Trophoblast cell (in vitro differentiated cells and primary cell): Measurements from ENCODE around the gene AZIN2.

ENCODE experiments used
- DNase-seq, 2 donors: peaks; one replicate each; pipeline ENCODE4 v3.0.0-alpha.2; 2016
- H2AFZ ChIP-seq: 2 replicates; pipeline ENCODE4 v1.6.1; 2013; ENCODE audit warnings: low read length, moderate library complexity, mild to moderate bottlenecking; ENCODE audit not compliant: insufficient read depth, poor library complexity
- H2AK5ac ChIP-seq: 2 replicates; pipeline ENCODE4 v1.6.1; 2013; ENCODE audit warnings: mild to moderate bottlenecking, low read length
- H2BK120ac ChIP-seq: 2 replicates; pipeline ENCODE4 v1.6.1; 2013; ENCODE audit warnings: low read length, mild to moderate bottlenecking, moderate library complexity; ENCODE audit not compliant: insufficient read depth, poor library complexity
- H2BK12ac ChIP-seq: 2 replicates; pipeline ENCODE4 v1.6.1; 2013; ENCODE audit warnings: mild to moderate bottlenecking, low read length, moderate library complexity
- H2BK5ac ChIP-seq: 2 replicates; pipeline ENCODE4 v1.6.1; 2013; ENCODE audit warnings: low read length, low read depth, moderate library complexity, mild to moderate bottlenecking; ENCODE audit not compliant: poor library complexity
- H3K14ac ChIP-seq: 2 replicates; pipeline ENCODE4 v1.6.1; 2013; ENCODE audit warnings: mild to moderate bottlenecking, low read length
- H3K18ac ChIP-seq: 2 replicates; pipeline ENCODE4 v1.6.1; 2013; ENCODE audit warnings: mild to moderate bottlenecking, low read length
- H3K23ac ChIP-seq: 2 replicates; pipeline ENCODE4 v1.6.1; 2013; ENCODE audit warnings: low read length
- H3K27ac ChIP-seq: 2 replicates; pipeline ENCODE4 v1.5.1; 2013; ENCODE audit warnings: low read depth, mild to moderate bottlenecking, inconsistent platforms, low read length, moderate library complexity
- H3K27me3 ChIP-seq: 2 replicates; pipeline ENCODE4 v1.6.1; 2013; ENCODE audit warnings: inconsistent platforms, mild to moderate bottlenecking, low read length, moderate library complexity; ENCODE audit not compliant: insufficient read depth
- H3K36me3 ChIP-seq, 2 experiments: 1 replicate in 1 of 2; 2 replicates in 1 of 2; pipeline ENCODE4 v1.6.1; 2013; ENCODE audit warnings: low read length in 2 of 2, mild to moderate bottlenecking in 2 of 2, moderate library complexity in 1 of 2; ENCODE audit not compliant: insufficient read depth in 2 of 2, control insufficient read depth in 1 of 2
- H3K4ac ChIP-seq: 2 replicates; pipeline ENCODE4 v1.6.1; 2013; ENCODE audit warnings: low read depth, mild to moderate bottlenecking, low read length, moderate library complexity
- H3K4me1 ChIP-seq, 2 experiments: 1 replicate in 1 of 2; 2 replicates in 1 of 2; pipeline ENCODE4 v1.6.1; 2013; ENCODE audit warnings: low read length in 2 of 2, mild to moderate bottlenecking in 2 of 2, moderate library complexity in 1 of 2; ENCODE audit not compliant: insufficient read depth in 2 of 2, control insufficient read depth in 1 of 2
- H3K4me2 ChIP-seq: 2 replicates; pipeline ENCODE4 v1.6.1; 2013; ENCODE audit warnings: inconsistent platforms, mild to moderate bottlenecking, low read length, moderate library complexity
- H3K4me3 ChIP-seq: 2 replicates; pipeline ENCODE4 v1.5.1; 2013; ENCODE audit warnings: mild to moderate bottlenecking, low read depth, low read length, inconsistent platforms
- H3K79me1 ChIP-seq: one replicate; pipeline ENCODE4 v1.6.1; 2013; ENCODE audit warnings: low read length
- H3K79me2 ChIP-seq: 2 replicates; pipeline ENCODE4 v1.6.1; 2013; ENCODE audit warnings: low read length, mild to moderate bottlenecking; ENCODE audit not compliant: control insufficient read depth, insufficient read depth, poor library complexity
- H3K9ac ChIP-seq: 2 replicates; pipeline ENCODE4 v1.6.1; 2013; ENCODE audit warnings: mild to moderate bottlenecking, low read length
- H3K9me3 ChIP-seq: 2 replicates; pipeline ENCODE4 v1.6.1; 2013; ENCODE audit warnings: low read depth, mild to moderate bottlenecking, control low read depth, inconsistent platforms, low read length; ENCODE audit not compliant: insufficient read depth
- H4K12ac ChIP-seq: 2 replicates; pipeline ENCODE4 v1.6.1; 2013; ENCODE audit warnings: low read depth, mild to moderate bottlenecking, low read length, moderate library complexity
- H4K8ac ChIP-seq: 2 replicates; pipeline ENCODE4 v1.6.1; 2013; ENCODE audit warnings: low read depth, mild to moderate bottlenecking, low read length, moderate library complexity
- H4K91ac ChIP-seq: one replicate; pipeline ENCODE4 v1.6.1; 2013; ENCODE audit warnings: low read depth, mild to moderate bottlenecking, low read length, moderate library complexity
- WGBS: extraction: QIAGEN DNeasy Blood & Tissue Kit; methylation state at CpG from one replicate; pipeline ENCODE4 v1.1.7; 2013; ENCODE audit warnings: missing lambda C conversion rate; ENCODE audit not compliant: insufficient read length, insufficient coverage; ENCODE audit errors: extremely low coverage; 5-methylcytosine and 5-hydroxymethylcytosine counted together

AZIN2 gene

GRCh38 chr1:33088119-33088906, 7.4 kb downstream of the AZIN2 start:
- H4K12ac ChIP-seq, result no peak overlapping the region
- no CpG with 5 or more reads among the region's 9 CpGs for WGBS

DNA sequence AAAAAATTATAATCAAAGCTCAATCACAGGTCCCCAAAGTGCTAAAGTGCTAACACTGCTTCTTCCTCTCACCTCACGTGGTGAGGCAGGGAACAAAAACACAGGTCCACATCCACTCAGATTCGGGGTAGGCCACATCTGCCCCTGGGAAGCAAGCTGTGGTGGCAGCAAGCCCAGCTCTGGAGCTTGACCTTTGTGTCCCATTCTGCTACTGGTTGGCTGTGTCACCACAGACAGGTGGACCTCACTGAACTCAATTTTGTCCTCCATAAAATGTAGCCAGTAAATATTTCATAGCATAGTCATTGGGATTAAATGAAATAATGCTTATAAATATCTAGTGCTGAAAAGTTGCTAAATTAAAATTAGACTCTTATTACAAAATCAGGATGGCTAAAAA, 8.5 kb downstream of the AZIN2 start:
- Histone ChIP-seq H3K4ac (no peak overlapping the region), H2BK120ac (no peak overlapping the region), H3K79me2 (no peaks in the 10 kb centered on the region), H2BK5ac (no peak overlapping the region), H3K36me3 (no peaks in the 10 kb centered on the region), H2AFZ (no peak overlapping the region), H3K9me3 (no peaks in the 10 kb centered on the region), H4K91ac (no peak overlapping the region), H3K4me2 (no peak overlapping the region), H2BK12ac (no peak overlapping the region), H3K27me3 (no peaks in the 10 kb centered on the region), H4K8ac (no peak overlapping the region), H4K12ac (no peak overlapping the region), H3K14ac (no peak overlapping the region), H3K4me1 (no peaks in the 10 kb centered on the region), H3K23ac (no peak overlapping the region), H2AK5ac (no peak overlapping the region), H3K79me1 (no peaks in the 10 kb centered on the region), H3K9ac (no peak overlapping the region), H3K27ac (no peak overlapping the region), H3K18ac (no peak overlapping the region), H3K4me3 (no peak overlapping the region)
- no peak for DNase-seq
- no CpG with 5 or more reads among the region's 2 CpGs for WGBS

More at GRCh38 chr1:33088119-33088906, 7.4 kb downstream of the AZIN2 start:
- H2AK5ac ChIP-seq, result no peak overlapping the region
- H3K4me2 ChIP-seq, result no peak overlapping the region
- H2AFZ ChIP-seq, result no peak overlapping the region
- no peaks in the 10 kb centered on the region for H3K79me2 ChIP-seq
- peaks cover 0 to 4% of the 10 kb centered on the region in 2 experiments for H3K36me3 ChIP-seq
- no peaks in the 10 kb centered on the region for H3K4me1 ChIP-seq
- H3K23ac ChIP-seq, result no peak overlapping the region
- no peaks in the 10 kb centered on the region for H3K27me3 ChIP-seq
- H3K4me3 ChIP-seq, result no peak overlapping the region
- no peak overlapping the region for H3K18ac ChIP-seq
- H3K9ac ChIP-seq, result no peak overlapping the region
- peaks cover 3% of the 10 kb centered on the region for H3K9me3 ChIP-seq
- H3K14ac ChIP-seq, result no peak overlapping the region
- no peak for DNase-seq
- H2BK12ac ChIP-seq, result no peak overlapping the region
- no peak overlapping the region for H2BK5ac ChIP-seq
- H4K91ac ChIP-seq, result no peak overlapping the region
- no peak overlapping the region for H2BK120ac ChIP-seq
- H4K8ac ChIP-seq, result no peak overlapping the region
- H3K79me1 ChIP-seq, result no peaks in the 10 kb centered on the region
- H3K27ac ChIP-seq, result no peak overlapping the region
- H3K4ac ChIP-seq, result no peak overlapping the region

GRCh38 chr1:33092438-33092837, 11.5 kb downstream of the AZIN2 start:
- H2BK5ac ChIP-seq, result no peak overlapping the region
- H4K12ac ChIP-seq, result no peak overlapping the region
- peaks cover 0 to 3% of the 10 kb centered on the region in 2 experiments for H3K36me3 ChIP-seq

GRCh38 chr1:33093004-33093403, 12.1 kb downstream of the AZIN2 start:
- Histone ChIP-seq H3K36me3 (peaks cover 3 to 6% of the 10 kb centered on the region in 2 experiments), H3K23ac (no peak overlapping the region), H2BK12ac (no peak overlapping the region), H3K4me1 (no peaks in the 10 kb centered on the region), H3K4me2 (no peak overlapping the region), H3K27me3 (no peaks in the 10 kb centered on the region), H2BK120ac (no peak overlapping the region), H2AK5ac (no peak overlapping the region), H3K79me1 (no peaks in the 10 kb centered on the region), H3K9me3 (no peaks in the 10 kb centered on the region), H3K27ac (no peak overlapping the region), H2AFZ (no peak overlapping the region), H3K18ac (no peak overlapping the region), H3K4me3 (no peak overlapping the region), H3K4ac (no peak overlapping the region), H2BK5ac (no peak overlapping the region), H3K79me2 (no peaks in the 10 kb centered on the region), H4K91ac (no peak overlapping the region), H4K8ac (no peak overlapping the region), H3K9ac (no peak overlapping the region), H4K12ac (no peak overlapping the region), H3K14ac (no peak overlapping the region)
- no CpG with 5 or more reads among the region's 5 CpGs for WGBS
- no peak for DNase-seq

More at GRCh38 chr1:33092438-33092837, 11.5 kb downstream of the AZIN2 start:
- Histone ChIP-seq H3K27ac (no peak overlapping the region), H2AK5ac (no peak overlapping the region), H3K79me1 (no peaks in the 10 kb centered on the region), H3K79me2 (no peaks in the 10 kb centered on the region), H3K4me2 (no peak overlapping the region), H3K27me3 (no peaks in the 10 kb centered on the region), H3K23ac (no peak overlapping the region), H3K4ac (no peak overlapping the region), H3K14ac (no peak overlapping the region), H3K4me1 (no peaks in the 10 kb centered on the region), H2BK120ac (no peak overlapping the region), H3K4me3 (no peak overlapping the region), H2AFZ (no peak overlapping the region), H2BK12ac (no peak overlapping the region), H3K18ac (no peak overlapping the region), H4K91ac (no peak overlapping the region), H3K9ac (no peak overlapping the region), H4K8ac (no peak overlapping the region), H3K9me3 (no peaks in the 10 kb centered on the region)
- WGBS, result no CpG with 5 or more reads among the region's 10 CpGs
- DNase-seq, result no peak
